C4-2B (cell line): ENCODE results near the gene USH2A.

ENCODE experiments used
- H3K27ac ChIP-seq: fragments of 450-650 bp; 2 replicates; pipeline ENCODE4 v1.5.1; 2017
- ZFX ChIP-seq: fragments of 450-650 bp; IDR thresholded peaks from 2 replicates; pipeline ENCODE4 v1.6.1; 2017
- TF ChIP-seq, protein P1 (sequence below): fragments of 450-650 bp; conservative IDR thresholded peaks from 2 replicates; pipeline ENCODE4 v1.5.1; 2017; ENCODE audit warnings: mild to moderate bottlenecking

USH2A gene

DNA sequence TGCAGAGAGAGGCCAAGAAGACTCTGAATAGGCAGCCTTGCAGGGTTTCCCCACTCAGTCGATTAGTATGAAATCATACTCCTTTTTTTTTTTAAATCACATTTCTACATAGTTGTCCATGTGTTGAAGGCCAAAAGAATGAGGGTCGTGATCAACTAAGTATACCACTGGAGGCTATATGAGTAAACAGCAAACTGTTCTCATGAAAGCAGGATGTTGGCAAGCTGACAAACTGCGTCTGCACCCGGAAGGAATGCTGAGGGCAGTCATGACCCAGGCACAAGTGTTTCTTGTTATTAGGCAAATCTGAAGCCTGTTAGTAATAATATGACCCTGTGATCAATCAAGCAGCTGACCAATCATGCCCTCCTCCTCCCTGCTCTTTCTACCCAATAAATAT is 213.2 kb downstream of the USH2A start:
- TF ChIP-seq ZFX: no peak
- TF ChIP-seq, protein P1, sequence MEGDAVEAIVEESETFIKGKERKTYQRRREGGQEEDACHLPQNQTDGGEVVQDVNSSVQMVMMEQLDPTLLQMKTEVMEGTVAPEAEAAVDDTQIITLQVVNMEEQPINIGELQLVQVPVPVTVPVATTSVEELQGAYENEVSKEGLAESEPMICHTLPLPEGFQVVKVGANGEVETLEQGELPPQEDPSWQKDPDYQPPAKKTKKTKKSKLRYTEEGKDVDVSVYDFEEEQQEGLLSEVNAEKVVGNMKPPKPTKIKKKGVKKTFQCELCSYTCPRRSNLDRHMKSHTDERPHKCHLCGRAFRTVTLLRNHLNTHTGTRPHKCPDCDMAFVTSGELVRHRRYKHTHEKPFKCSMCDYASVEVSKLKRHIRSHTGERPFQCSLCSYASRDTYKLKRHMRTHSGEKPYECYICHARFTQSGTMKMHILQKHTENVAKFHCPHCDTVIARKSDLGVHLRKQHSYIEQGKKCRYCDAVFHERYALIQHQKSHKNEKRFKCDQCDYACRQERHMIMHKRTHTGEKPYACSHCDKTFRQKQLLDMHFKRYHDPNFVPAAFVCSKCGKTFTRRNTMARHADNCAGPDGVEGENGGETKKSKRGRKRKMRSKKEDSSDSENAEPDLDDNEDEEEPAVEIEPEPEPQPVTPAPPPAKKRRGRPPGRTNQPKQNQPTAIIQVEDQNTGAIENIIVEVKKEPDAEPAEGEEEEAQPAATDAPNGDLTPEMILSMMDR: no peak
- H3K27ac ChIP-seq: no peak overlapping the region

DNA sequence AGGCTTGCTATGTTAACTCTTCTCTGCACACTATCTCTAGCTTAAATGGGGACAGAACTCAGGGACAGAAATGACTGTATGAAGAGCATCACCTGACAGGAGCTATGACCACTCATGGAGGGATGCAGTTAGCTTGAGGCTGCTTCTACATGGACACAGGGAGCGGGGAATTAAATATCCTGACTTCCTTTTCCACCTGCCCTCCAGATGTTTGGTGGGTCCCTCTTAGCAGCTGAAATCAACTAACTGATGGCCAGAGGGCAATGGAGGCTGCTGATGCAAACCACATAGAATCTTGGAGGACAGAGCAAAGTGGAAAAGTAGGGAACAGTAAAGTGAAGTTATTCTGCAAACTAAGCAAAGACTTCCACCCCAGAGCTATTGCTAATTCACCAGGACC is 214.1 kb downstream of the USH2A start:
- no peak overlapping the region for H3K27ac ChIP-seq
- TF ChIP-seq, protein P1: no peak

DNA sequence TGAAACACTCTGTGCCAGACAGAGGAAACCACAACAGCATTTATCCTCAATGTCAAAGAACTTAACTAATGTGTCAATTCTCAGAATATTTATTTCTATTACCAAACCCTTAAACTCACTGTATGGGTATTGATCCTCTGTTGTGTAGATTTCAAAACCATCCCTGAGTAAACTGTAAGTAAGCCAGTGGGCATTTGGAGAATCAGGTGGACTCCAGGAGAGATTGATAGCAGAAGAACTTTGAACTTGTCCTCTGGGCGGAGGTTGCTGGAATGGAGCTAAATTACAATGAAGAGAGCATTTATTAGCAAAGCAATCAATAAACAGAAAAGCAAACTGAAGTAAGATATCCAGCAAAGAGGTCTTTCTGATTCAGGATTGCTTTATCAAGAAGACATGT is 216.1 kb downstream of the USH2A start:
- TF ChIP-seq, protein P1: no peak
- TF ChIP-seq ZFX: no peak
- H3K27ac ChIP-seq: no peak overlapping the region

GRCh38 chr1:216205176-216205575 is 218.1 kb downstream of the USH2A start:
- TF ChIP-seq, protein P1: no peak
- no peak for TF ChIP-seq ZFX
- H3K27ac ChIP-seq: no peak overlapping the region

DNA sequence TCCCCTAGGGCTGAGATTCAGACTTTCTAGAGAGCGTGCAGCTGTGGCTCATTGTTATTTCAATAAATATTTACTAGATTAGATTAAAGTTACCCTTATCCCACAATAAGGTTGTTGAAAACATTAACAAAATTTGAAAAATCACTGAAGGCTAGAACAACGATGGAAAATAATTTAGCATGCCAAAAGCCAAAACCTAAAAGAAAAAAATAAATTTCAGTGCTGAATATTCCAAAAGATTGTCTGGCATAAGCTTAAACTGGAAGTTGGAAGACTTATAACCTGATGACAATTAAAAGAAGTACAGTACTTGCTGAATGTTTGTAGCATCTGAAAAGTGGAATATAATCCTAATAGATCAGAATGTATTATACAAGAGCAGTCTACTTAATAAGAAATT is 221.3 kb downstream of the USH2A start:
- no peak overlapping the region for H3K27ac ChIP-seq

DNA sequence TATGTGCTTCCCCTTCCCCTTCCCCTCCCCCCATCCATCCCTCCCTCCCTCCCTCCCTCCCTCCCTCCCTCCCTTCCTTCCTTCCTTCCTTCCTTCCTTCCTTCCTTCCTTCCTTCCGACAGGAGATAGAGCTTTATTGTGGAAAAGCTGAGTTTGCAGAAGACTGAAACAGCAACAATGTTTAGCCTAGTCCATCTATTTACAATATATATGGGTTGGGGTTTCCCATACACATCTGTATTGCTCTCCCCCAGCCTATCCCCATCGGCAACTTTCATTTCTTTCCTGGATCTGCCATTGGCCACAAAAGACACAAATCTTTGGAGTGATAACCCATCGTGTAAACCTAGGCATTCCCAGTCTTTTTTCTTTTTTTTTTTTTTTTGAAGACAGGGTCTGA is 222.3 kb downstream of the USH2A start:
- no peak overlapping the region for H3K27ac ChIP-seq
- TF ChIP-seq, protein P1: no peak
- TF ChIP-seq ZFX: no peak

More for the DNA sequence above, 221.3 kb downstream of the USH2A start:
- TF ChIP-seq, protein P1: no peak
- TF ChIP-seq ZFX: no peak

DNA sequence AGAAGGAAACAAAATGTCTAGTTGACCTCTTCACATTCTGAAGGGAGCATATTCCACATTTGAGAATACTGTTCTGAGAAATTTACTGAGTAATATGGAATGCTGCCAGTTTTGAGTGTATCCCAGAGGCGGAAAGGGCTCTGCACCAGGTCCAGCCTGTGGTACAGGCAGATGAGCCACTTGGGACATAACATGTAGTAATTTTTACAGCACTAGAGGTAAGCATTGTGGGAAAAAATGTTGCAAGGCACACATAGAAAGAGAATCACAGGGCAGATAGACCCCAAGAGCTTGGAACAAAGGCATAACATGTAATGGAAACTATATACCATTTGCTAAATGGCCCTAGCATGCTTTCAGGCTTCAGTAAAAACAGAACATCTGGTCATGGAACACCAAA is 228.5 kb downstream of the USH2A start:
- TF ChIP-seq, protein P1: no peak
- no peak for TF ChIP-seq ZFX
- H3K27ac ChIP-seq: no peak overlapping the region
